ENCODE data around the gene CTNND1.
"Not testable (repeated sequence)": the region's sequence is repeated elsewhere in the genome, so short reads cannot be mapped to it uniquely, and the experiment has no call there.

CTNND1 gene

GRCh38 chr11:57792060-57792541, 30.5 kb downstream of the CTNND1 start:
- no peak for FAIRE-seq

GRCh38 chr11:57792870-57793269, 31.3 kb downstream of the CTNND1 start:
- FAIRE-seq = no peak

GRCh38 chr11:57793351-57794115, 31.9 kb downstream of the CTNND1 start:
- FAIRE-seq = no peak

GRCh38 chr11:57798905-57799559, 37.4 kb downstream of the CTNND1 start:
- no peak for FAIRE-seq

GRCh38 chr11:57800444-57801182, 39.0 kb downstream of the CTNND1 start:
- FAIRE-seq = no peak

- no peak for FAIRE-seq
Measured at GRCh38 chr11:57801183-57801485, 39.5 kb downstream of the CTNND1 start.

GRCh38 chr11:57802411-57802810, 40.8 kb downstream of the CTNND1 start:
- FAIRE-seq = no peak

- FAIRE-seq = no peak
Measured at GRCh38 chr11:57804466-57804865, 42.9 kb downstream of the CTNND1 start.

GRCh38 chr11:57805780-57806179, 44.2 kb downstream of the CTNND1 start:
- no peak for FAIRE-seq

GRCh38 chr11:57812634-57813033, 51.0 kb downstream of the CTNND1 start:
- FAIRE-seq = no peak

- FAIRE-seq = no peak
Measured at GRCh38 chr11:57815476-57815875, 53.9 kb downstream of the CTNND1 start.

- no peak for FAIRE-seq
Measured at GRCh38 chr11:57815877-57816276, 54.3 kb downstream of the CTNND1 start.

GRCh38 chr11:57818812-57819211, 57.2 kb downstream of the CTNND1 start:
- FAIRE-seq = no peak

GRCh38 chr11:57819252-57819979, 57.8 kb downstream of the CTNND1 start:
- FAIRE-seq = no peak

GRCh38 chr11:57823859-57824258, 62.3 kb downstream of the CTNND1 start:
- no peak for FAIRE-seq

GRCh38 chr11:57834852-57835251, 73.2 kb downstream of the CTNND1 start:
- FAIRE-seq = no peak

- not testable (repeated sequence) for FAIRE-seq
Measured at GRCh38 chr11:57838609-57839008, 77.0 kb downstream of the CTNND1 start.

- no peak for FAIRE-seq
Measured at GRCh38 chr11:57842873-57843272, 81.3 kb downstream of the CTNND1 start.

GRCh38 chr11:57867966-57868365, 106.4 kb downstream of the CTNND1 start:
- no peak for FAIRE-seq

- no peak for FAIRE-seq
Measured at GRCh38 chr11:57868491-57868890, 106.9 kb downstream of the CTNND1 start.

Measured in TTC549 (cell line).